ENCODE measurements around the gene SRD5A2.

DNA sequence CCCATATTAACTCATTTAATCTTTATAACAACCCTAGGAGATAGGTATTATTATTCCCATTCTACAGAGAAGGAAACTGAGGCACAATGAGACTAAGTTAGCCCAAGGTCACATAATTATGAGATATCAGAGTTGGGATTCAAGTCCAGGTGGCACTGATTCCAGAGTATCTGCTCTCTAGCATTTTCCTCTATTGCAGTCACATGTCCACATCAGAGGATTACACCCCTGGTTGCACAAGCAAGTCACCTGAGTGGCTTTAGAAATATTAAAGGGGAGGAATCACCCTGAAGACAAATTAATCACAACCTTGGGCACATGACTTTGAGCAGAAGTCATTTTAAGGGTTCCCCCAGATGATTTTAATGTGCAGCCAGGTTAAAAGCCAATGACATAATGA is 23.8 kb downstream of the SRD5A2 start:
- TF ChIP-seq, protein P1, sequence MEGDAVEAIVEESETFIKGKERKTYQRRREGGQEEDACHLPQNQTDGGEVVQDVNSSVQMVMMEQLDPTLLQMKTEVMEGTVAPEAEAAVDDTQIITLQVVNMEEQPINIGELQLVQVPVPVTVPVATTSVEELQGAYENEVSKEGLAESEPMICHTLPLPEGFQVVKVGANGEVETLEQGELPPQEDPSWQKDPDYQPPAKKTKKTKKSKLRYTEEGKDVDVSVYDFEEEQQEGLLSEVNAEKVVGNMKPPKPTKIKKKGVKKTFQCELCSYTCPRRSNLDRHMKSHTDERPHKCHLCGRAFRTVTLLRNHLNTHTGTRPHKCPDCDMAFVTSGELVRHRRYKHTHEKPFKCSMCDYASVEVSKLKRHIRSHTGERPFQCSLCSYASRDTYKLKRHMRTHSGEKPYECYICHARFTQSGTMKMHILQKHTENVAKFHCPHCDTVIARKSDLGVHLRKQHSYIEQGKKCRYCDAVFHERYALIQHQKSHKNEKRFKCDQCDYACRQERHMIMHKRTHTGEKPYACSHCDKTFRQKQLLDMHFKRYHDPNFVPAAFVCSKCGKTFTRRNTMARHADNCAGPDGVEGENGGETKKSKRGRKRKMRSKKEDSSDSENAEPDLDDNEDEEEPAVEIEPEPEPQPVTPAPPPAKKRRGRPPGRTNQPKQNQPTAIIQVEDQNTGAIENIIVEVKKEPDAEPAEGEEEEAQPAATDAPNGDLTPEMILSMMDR (IDR thresholded peaks at IDR 0.05), result no peak
- no peak for TF ChIP-seq POLR2A (IDR thresholded peaks at IDR 0.05)
